Measurements from ENCODE around the gene DES. TPM values are rescaled to one million over a fixed set of nuclear protein-coding genes. Genes with fewer than 3 reads are reported as not detected.

DES gene
- total and polyA plus RNA-seq, 2 donors (not counting 3 experiments of a cell fraction or from before 2014, with no cell fraction given): not detected

DNA sequence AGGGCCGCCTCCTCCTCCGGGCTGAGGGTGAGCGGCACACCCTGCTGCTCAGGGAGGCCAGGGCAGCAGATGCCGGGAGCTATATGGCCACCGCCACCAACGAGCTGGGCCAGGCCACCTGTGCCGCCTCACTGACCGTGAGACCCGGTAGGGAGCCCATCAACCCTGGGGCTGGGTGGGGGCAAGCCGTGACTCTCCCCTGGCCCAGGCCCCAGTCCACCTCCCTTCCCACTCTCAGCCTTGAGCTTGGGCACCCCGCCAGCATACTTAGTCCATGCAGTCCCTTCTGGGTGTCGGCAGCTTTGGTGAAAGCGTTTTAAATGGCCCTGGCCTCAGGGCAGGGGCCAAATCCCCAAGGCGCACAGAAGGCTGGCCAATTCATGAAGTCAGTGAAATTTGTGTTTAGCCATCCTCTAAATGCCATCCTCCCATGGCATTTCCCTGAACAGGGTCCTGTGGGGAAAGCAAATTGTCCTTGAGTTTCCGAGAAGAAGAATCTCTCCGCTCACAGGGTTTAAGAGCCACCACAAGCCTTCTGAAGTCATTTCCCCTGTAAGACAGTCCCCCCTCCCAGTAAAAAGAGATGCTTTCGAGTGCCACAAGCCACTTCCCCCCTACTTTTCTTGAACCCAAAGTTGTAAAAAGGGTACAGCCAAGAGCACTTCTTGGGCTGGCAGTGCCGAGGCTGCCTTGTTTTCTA is 33.6 kb downstream of the DES start:
- Histone ChIP-seq H2AFZ (ENCODE audit: low read depth, low read length) (no peak overlapping the region), H3K79me2 (ENCODE audit: control insufficient read depth, insufficient read depth, low read length) (no peaks in the 10 kb centered on the region), H3K9me1 (replicated peaks; ENCODE audit: control insufficient read depth, extremely low read depth, insufficient read depth, low read length) (no peaks in the 10 kb centered on the region), H3K4me2 (ENCODE audit: insufficient read depth, low read length) (no peak overlapping the region), H3K9ac (replicated peaks; ENCODE audit: extremely low read depth, insufficient read depth, low read length) (no peak overlapping the region), H3K36me3 (ENCODE audit: control insufficient read depth in 2 of 2, extremely low read depth in 1 of 2, insufficient read depth in 2 of 2, low read length in 2 of 2) (no peaks in the 10 kb centered on the region), H4K20me1 (replicated peaks; ENCODE audit: control insufficient read depth, extremely low read depth, insufficient read depth, low read length) (no peaks in the 10 kb centered on the region), H3K27me3 (ENCODE audit: control insufficient read depth in 2 of 2, insufficient read depth in 2 of 2, low read length in 2 of 2) (peaks cover 0 to 1% of the 10 kb centered on the region in 2 experiments), H3K9me3 (replicated peaks; ENCODE audit: control insufficient read depth, insufficient read depth, low read length) (no peaks in the 10 kb centered on the region), H3K27ac (ENCODE audit: insufficient read depth, low read depth, low read length) (no peak overlapping the region), H3K4me1 (ENCODE audit: control insufficient read depth, extremely low read depth, insufficient read depth, low read length) (no peaks in the 10 kb centered on the region), H3K4me3 (replicated peaks in 1 of 3; ENCODE audit: insufficient read depth in 1 of 3, low read depth in 1 of 3, low read length in 3 of 3) (no peak overlapping the region)
- BruUV-seq (replicated peaks): no TSS peak
- TF ChIP-seq POLR2AphosphoS5 (IDR thresholded peaks at IDR 0.05; ENCODE audit: insufficient read depth, low read depth, low read length): no peak
- TF ChIP-seq POLR2A (IDR thresholded peaks at IDR 0.05; ENCODE audit: low read depth, low read length): no peak
- TF ChIP-seq MYC (IDR thresholded peaks at IDR 0.05; ENCODE audit: low read depth, low read length): no peak
- TF ChIP-seq EZH2 (IDR thresholded peaks at IDR 0.05; ENCODE audit: borderline replicate concordance, low read depth, low read length, severe bottlenecking): no peak
- TF ChIP-seq, protein P1, sequence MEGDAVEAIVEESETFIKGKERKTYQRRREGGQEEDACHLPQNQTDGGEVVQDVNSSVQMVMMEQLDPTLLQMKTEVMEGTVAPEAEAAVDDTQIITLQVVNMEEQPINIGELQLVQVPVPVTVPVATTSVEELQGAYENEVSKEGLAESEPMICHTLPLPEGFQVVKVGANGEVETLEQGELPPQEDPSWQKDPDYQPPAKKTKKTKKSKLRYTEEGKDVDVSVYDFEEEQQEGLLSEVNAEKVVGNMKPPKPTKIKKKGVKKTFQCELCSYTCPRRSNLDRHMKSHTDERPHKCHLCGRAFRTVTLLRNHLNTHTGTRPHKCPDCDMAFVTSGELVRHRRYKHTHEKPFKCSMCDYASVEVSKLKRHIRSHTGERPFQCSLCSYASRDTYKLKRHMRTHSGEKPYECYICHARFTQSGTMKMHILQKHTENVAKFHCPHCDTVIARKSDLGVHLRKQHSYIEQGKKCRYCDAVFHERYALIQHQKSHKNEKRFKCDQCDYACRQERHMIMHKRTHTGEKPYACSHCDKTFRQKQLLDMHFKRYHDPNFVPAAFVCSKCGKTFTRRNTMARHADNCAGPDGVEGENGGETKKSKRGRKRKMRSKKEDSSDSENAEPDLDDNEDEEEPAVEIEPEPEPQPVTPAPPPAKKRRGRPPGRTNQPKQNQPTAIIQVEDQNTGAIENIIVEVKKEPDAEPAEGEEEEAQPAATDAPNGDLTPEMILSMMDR (IDR thresholded peaks at IDR 0.05; ENCODE audit: extremely low read depth in 1 of 2, insufficient read depth in 1 of 2, low read depth in 1 of 2, low read length in 2 of 2): no peak
- TF ChIP-seq FOS (IDR thresholded peaks at IDR 0.05; ENCODE audit: borderline replicate concordance, insufficient read depth, low read length): no peak
- no peak for TF ChIP-seq MAX (IDR thresholded peaks at IDR 0.05; ENCODE audit: insufficient read depth, insufficient read length)
- TF ChIP-seq GATA2 (IDR thresholded peaks at IDR 0.05; ENCODE audit: insufficient read depth, insufficient read length, low read depth, low read length): no peak
- TF ChIP-seq JUN (IDR thresholded peaks at IDR 0.05; ENCODE audit: borderline replicate concordance, insufficient read depth, insufficient read length, low read depth): no peak
- FAIRE-seq (no peak), DNase-seq (ENCODE audit: low read depth, low spot score) (no peak)
- ChIA-PET POLR2A (no interaction called here), CTCF (interaction anchor here (1.8 to 8.2 kb wide), 2 partner anchors 78 to 79 kb away, joined by 7 to 181 read pairs; no protein-coding TSS in a partner anchor)
- dilution Hi-C loops (cut with MboI; ENCODE audit: extremely low pct_ligation_motif_present, low sequenced_read_pairs) (no loop called here), intact Hi-C loops (cut with micrococcal nuclease) (no loop called here)
